ENCODE results near the gene CATSPERE.

DNA sequence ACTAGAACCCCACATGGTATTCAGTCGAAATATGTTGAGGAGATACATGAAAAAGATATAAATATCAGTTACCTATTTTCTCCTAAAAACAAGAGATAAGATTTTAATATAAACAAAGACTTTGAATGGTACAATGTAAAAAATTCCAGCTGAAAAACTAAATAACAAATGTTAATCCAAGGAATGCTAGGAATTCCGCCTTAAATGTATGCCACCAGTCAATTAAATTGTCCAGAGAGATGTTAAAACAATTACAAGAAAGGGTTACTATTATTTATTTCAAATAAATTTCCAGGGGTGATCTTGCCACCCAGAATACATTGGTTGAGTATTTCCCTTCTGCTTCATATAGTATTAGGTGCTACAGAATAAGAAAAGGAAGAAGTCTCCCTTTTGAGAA lies 13.5 kb upstream of the CATSPERE start:
- TF ChIP-seq, protein P1, sequence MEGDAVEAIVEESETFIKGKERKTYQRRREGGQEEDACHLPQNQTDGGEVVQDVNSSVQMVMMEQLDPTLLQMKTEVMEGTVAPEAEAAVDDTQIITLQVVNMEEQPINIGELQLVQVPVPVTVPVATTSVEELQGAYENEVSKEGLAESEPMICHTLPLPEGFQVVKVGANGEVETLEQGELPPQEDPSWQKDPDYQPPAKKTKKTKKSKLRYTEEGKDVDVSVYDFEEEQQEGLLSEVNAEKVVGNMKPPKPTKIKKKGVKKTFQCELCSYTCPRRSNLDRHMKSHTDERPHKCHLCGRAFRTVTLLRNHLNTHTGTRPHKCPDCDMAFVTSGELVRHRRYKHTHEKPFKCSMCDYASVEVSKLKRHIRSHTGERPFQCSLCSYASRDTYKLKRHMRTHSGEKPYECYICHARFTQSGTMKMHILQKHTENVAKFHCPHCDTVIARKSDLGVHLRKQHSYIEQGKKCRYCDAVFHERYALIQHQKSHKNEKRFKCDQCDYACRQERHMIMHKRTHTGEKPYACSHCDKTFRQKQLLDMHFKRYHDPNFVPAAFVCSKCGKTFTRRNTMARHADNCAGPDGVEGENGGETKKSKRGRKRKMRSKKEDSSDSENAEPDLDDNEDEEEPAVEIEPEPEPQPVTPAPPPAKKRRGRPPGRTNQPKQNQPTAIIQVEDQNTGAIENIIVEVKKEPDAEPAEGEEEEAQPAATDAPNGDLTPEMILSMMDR (IDR thresholded peaks at IDR 0.05), result no peak
- no peak for TF ChIP-seq POLR2A (IDR thresholded peaks at IDR 0.05)
- TF ChIP-seq POLR2AphosphoS5 (IDR thresholded peaks at IDR 0.05), result no peak

All from prostate gland (tissue), 2 donors.